Coronary artery (tissue), 2 donors: Measurements from ENCODE around the gene CHMP6.

Source experiments
- DNase-seq: peaks from one replicate; pipeline ENCODE4 v3.0.0-alpha.2; 2017; ENCODE audit warnings: low spot score
- H3K27ac ChIP-seq, 2 donors: fragments of 200-600 bp; sonication (generic); one replicate each; pipeline ENCODE4 v1.5.1; 2016 to 2019
- H3K4me3 ChIP-seq: fragments of 200-600 bp; sonication (generic); 2 replicates; pipeline ENCODE4 v1.5.1; 2016; ENCODE audit warnings: mild to moderate bottlenecking, moderate library complexity
- CTCF ChIP-seq: fragments of 200-600 bp; sonication (generic); IDR thresholded peaks from one replicate; pipeline ENCODE4 v1.5.1; 2019; ENCODE audit warnings: antibody characterized with exemption

The CHMP6 gene

GRCh38 chr17:80981929-80982425 is 9.7 kb upstream of the CHMP6 start:
- TF ChIP-seq CTCF = no peak
- DNase-seq = no peak
- H3K27ac ChIP-seq = no peak overlapping the region
- no peak overlapping the region for H3K4me3 ChIP-seq

- no peak overlapping the region for H3K4me3 ChIP-seq
- no peak for TF ChIP-seq CTCF
- DNase-seq = no peak
- H3K27ac ChIP-seq = no peak overlapping the region
Observed at GRCh38 chr17:80982426-80982974, 9.1 kb upstream of the CHMP6 start.

- Histone ChIP-seq H3K4me3 (no peak overlapping the region), H3K27ac (peak overlapping the region in 1 of 2 donors; percentile 30)
- TF ChIP-seq CTCF = no peak
- DNase-seq = no peak
Observed at GRCh38 chr17:80983545-80983944, 8.1 kb upstream of the CHMP6 start.

- Histone ChIP-seq H3K27ac (peak overlapping the region; percentile 15 to 56), H3K4me3 (no peak overlapping the region)
- no peak for DNase-seq
- no peak for TF ChIP-seq CTCF
Observed at GRCh38 chr17:80984749-80985148, 6.9 kb upstream of the CHMP6 start.

GRCh38 chr17:80986046-80986445 is 5.6 kb upstream of the CHMP6 start:
- DNase-seq = no peak
- Histone ChIP-seq H3K27ac (no peak overlapping the region), H3K4me3 (no peak overlapping the region)
- no peak for TF ChIP-seq CTCF

GRCh38 chr17:80986816-80987475 is 4.7 kb upstream of the CHMP6 start:
- DNase-seq = no peak
- no peak overlapping the region for H3K27ac ChIP-seq
- no peak overlapping the region for H3K4me3 ChIP-seq
- TF ChIP-seq CTCF = no peak

- no peak overlapping the region for H3K27ac ChIP-seq
- no peak for TF ChIP-seq CTCF
- no peak for DNase-seq
- H3K4me3 ChIP-seq = no peak overlapping the region
Observed at GRCh38 chr17:80987941-80988461, 3.6 kb upstream of the CHMP6 start.
